DOHH2 (cell line): Measurements from ENCODE around the gene UBE2D4.
"Not testable (repeated sequence)": the region's sequence is repeated elsewhere in the genome, so short reads cannot be mapped to it uniquely, and the experiment has no call there.

ENCODE experiments used
- H3F3A ChIP-seq: fragments of 200-600 bp; sonication (generic), shearing (Covaris generic); 2 replicates; pipeline ENCODE4 v1.6.0; 2016; ENCODE audit warnings: antibody characterized with exemption, mild to moderate bottlenecking; ENCODE audit not compliant: control insufficient read depth, insufficient read depth
- H3K27ac ChIP-seq: fragments of 200-600 bp; sonication (generic); 2 replicates; pipeline ENCODE4 v1.5.1; 2014; ENCODE audit warnings: low read depth, mild to moderate bottlenecking, low read length, moderate library complexity
- H3K27me3 ChIP-seq: fragments of 200-600 bp; sonication (generic); 2 replicates; pipeline ENCODE4 v1.6.1; 2014; ENCODE audit warnings: mild to moderate bottlenecking, low read length, mixed read lengths; ENCODE audit not compliant: control insufficient read depth
- H3K36me3 ChIP-seq: fragments of 200-600 bp; sonication (generic); 2 replicates; pipeline ENCODE4 v1.6.1; 2014; ENCODE audit warnings: mild to moderate bottlenecking, low read length, moderate library complexity, mixed read lengths; ENCODE audit not compliant: control insufficient read depth
- H3K4me1 ChIP-seq: fragments of 200-600 bp; sonication (generic); 2 replicates; pipeline ENCODE4 v1.6.1; 2014; ENCODE audit warnings: mild to moderate bottlenecking, low read length, mixed read lengths; ENCODE audit not compliant: control insufficient read depth
- H3K4me2 ChIP-seq: fragments of 200-600 bp; sonication (generic); 2 replicates; pipeline ENCODE4 v1.6.0; 2014; ENCODE audit warnings: mild to moderate bottlenecking, low read length, moderate library complexity
- H3K4me3 ChIP-seq: fragments of 200-600 bp; sonication (generic); 2 replicates; pipeline ENCODE4 v1.5.1; 2014; ENCODE audit warnings: mild to moderate bottlenecking, low read length, mixed read lengths
- H3K79me2 ChIP-seq: fragments of 200-600 bp; sonication (generic); 2 replicates; pipeline ENCODE4 v1.6.1; 2014; ENCODE audit warnings: mild to moderate bottlenecking, low read length, mixed read lengths; ENCODE audit not compliant: control insufficient read depth
- H3K9me2 ChIP-seq: fragments of 200-600 bp; sonication (generic); replicated peaks from 2 replicates; pipeline ENCODE4 v1.6.1; 2014; ENCODE audit warnings: mild to moderate bottlenecking, low read length, mixed read lengths; ENCODE audit not compliant: control insufficient read depth
- H3K9me3 ChIP-seq: fragments of 200-600 bp; sonication (generic); 2 replicates; pipeline ENCODE4 v1.6.1; 2014; ENCODE audit warnings: antibody characterized with exemption, low read length, mixed read lengths; ENCODE audit not compliant: control insufficient read depth, insufficient read depth
- H4K20me1 ChIP-seq: fragments of 200-600 bp; sonication (generic); 2 replicates; pipeline ENCODE4 v1.6.0; 2014; ENCODE audit warnings: low read depth, mild to moderate bottlenecking, antibody characterized with exemption, low read length, moderate library complexity; ENCODE audit not compliant: control insufficient read depth, insufficient read depth

Gene UBE2D4

DNA sequence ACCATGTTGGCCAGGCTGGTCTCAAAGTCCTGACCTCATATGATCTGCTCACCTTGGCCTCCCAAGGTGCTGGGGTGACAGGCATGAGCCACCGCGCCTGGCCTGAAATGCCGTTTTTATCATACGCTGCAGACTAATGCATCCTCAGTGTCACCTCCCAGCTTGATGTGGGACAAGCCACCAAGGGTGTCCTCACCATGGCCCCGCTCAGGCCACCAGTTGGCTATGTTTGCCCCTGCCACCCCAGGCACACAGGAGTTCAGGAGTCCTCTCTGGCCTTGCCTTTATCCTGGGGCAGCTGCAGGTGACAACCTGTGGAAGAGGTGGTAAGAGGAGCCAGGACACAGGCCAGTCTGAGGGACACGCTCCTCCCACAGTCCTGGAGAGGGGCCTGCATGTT, 68.4 kb downstream of the UBE2D4 start:
- not testable (repeated sequence) for H4K20me1 ChIP-seq, H3K27ac ChIP-seq, H3F3A ChIP-seq, H3K36me3 ChIP-seq, H3K27me3 ChIP-seq, H3K4me3 ChIP-seq, H3K4me2 ChIP-seq, H3K9me3 ChIP-seq, H3K9me2 ChIP-seq, H3K79me2 ChIP-seq
- peaks cover 15% of the 10 kb centered on the region for H3K4me1 ChIP-seq

DNA sequence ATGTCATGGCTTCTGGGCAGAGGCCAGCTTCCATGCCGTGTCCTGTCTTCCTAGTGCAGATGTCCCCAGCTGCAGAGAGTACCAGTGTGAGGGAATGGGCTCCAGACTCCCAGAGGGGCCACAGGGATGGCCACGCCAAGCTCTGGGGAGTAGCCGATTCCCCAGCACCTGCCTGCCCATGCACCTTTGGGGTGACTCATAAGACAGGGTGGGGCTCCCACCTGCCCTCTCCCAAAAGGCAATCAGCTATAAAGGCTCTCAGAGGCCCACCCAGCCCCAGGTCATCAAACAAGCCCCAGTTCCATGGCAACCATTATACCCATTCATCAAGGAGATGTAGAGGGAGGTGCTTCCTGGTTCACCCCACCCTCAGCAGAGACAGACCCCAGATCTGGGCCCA, 71.3 kb downstream of the UBE2D4 start, which contains the start of gene SPDYE1:
Gene SPDYE1 (plus strand): TSS at position 366 of the 400 bp plus-strand sequence. CDS start 2,053 bp downstream, outside the sequence.
- not testable (repeated sequence) for H3F3A ChIP-seq, H3K79me2 ChIP-seq, H3K9me3 ChIP-seq, H4K20me1 ChIP-seq, H3K27ac ChIP-seq, H3K4me2 ChIP-seq, H3K4me3 ChIP-seq, H3K27me3 ChIP-seq, H3K36me3 ChIP-seq, H3K9me2 ChIP-seq
- peaks cover 12% of the 10 kb centered on the region for H3K4me1 ChIP-seq
